Thyroid gland (tissue), 4 donors: ENCODE data around the gene GALNT10.

Experiments used
- CTCF ChIP-seq, 6 experiments: fragments of 200-600 bp in 3 of 6; fragments of 450-650 bp in 3 of 6; sonication (generic) in 3 of 6; IDR thresholded peaks; one replicate each; pipeline ENCODE4 v1.5.1; 2016 to 2019; ENCODE audit warnings: antibody characterized with exemption in 6 of 6, mild to moderate bottlenecking in 2 of 6, inconsistent platforms in 1 of 6, moderate library complexity in 1 of 6
- POLR2A ChIP-seq, 2 donors: fragments of 450-650 bp; IDR thresholded peaks; one replicate each; pipeline ENCODE4 v1.6.1; 2017; ENCODE audit warnings: antibody characterized with exemption in 2 of 2, mild to moderate bottlenecking in 2 of 2, moderate library complexity in 1 of 2

GRCh38 chr5:154191467-154192261, 1.1 kb downstream of the GALNT10 start:
- no peak for TF ChIP-seq CTCF (IDR thresholded peaks at IDR 0.05)
- no peak for TF ChIP-seq POLR2A (IDR thresholded peaks at IDR 0.05)
